CD14-positive monocyte (primary cell): ENCODE data around the gene CLOCK. TPM values are rescaled to one million over a fixed set of nuclear protein-coding genes. Genes with fewer than 3 reads are reported as not detected.

ENCODE experiments used
- DNase-seq, 3 donors: peaks; one replicate each; pipeline ENCODE4 v3.0.0-alpha.2; 2011 to 2022
- H2AFZ ChIP-seq: 2 replicates; pipeline ENCODE4 v1.6.0; 2012; ENCODE audit warnings: mild to moderate bottlenecking, low read depth, low read length, inconsistent platforms; ENCODE audit not compliant: insufficient read depth, poor library complexity, severe bottlenecking
- H3K27ac ChIP-seq, 2 donors: 1 replicate in 1 of 2; 2 replicates in 1 of 2; pipeline ENCODE4 v1.5.1; 2012 to 2013; ENCODE audit warnings: low read length in 2 of 2, control low read depth in 1 of 2, inconsistent platforms in 1 of 2, low read depth in 1 of 2, mild to moderate bottlenecking in 1 of 2
- H3K27me3 ChIP-seq, 2 donors: one replicate each; pipeline versions ENCODE4 v1.6.0 to v1.6.1; 2011 to 2013; ENCODE audit warnings: low read length in 2 of 2; ENCODE audit not compliant: control insufficient read depth in 2 of 2, insufficient read depth in 2 of 2
- H3K36me3 ChIP-seq, 2 donors: replicated peaks in 1 of 2; 1 replicate in 1 of 2; 2 replicates in 1 of 2; pipeline versions ENCODE4 v1.5.1 to v1.6.1; 2012 to 2013; ENCODE audit warnings: low read length in 2 of 2, control low read depth in 1 of 2, inconsistent platforms in 1 of 2, mild to moderate bottlenecking in 1 of 2; ENCODE audit not compliant: insufficient read depth in 2 of 2, control insufficient read depth in 1 of 2
- H3K4me1 ChIP-seq, 2 donors: 1 replicate in 1 of 2; 2 replicates in 1 of 2; pipeline versions ENCODE4 v1.5.1 to v1.6.1; 2012 to 2013; ENCODE audit warnings: low read length in 2 of 2, control low read depth in 1 of 2, inconsistent platforms in 1 of 2, mild to moderate bottlenecking in 1 of 2, moderate library complexity in 1 of 2; ENCODE audit not compliant: insufficient read depth in 2 of 2, control insufficient read depth in 1 of 2
- H3K4me2 ChIP-seq: replicated peaks from 2 replicates; pipeline ENCODE3; 2012; ENCODE audit warnings: low read length, moderate library complexity, mild to moderate bottlenecking; ENCODE audit not compliant: poor library complexity, severe bottlenecking; ENCODE audit errors: extremely low read depth
- H3K4me3 ChIP-seq, 3 experiments: fragments of 200-600 bp in 1 of 3; sonication (generic) in 1 of 3; replicated peaks in 1 of 3; 1 replicate in 2 of 3; 2 replicates in 1 of 3; pipeline ENCODE4 v1.5.1; 2011 to 2013; ENCODE audit warnings: low read length in 3 of 3, mild to moderate bottlenecking in 3 of 3, control low read depth in 2 of 3, low read depth in 2 of 3, inconsistent platforms in 1 of 3, moderate library complexity in 1 of 3
- H3K79me2 ChIP-seq: 2 replicates; pipeline ENCODE4 v1.6.0; 2012; ENCODE audit warnings: mild to moderate bottlenecking, control low read depth, inconsistent platforms, low read length, moderate library complexity; ENCODE audit not compliant: insufficient read depth
- H3K9ac ChIP-seq: 2 replicates; pipeline ENCODE4 v1.6.0; 2017; ENCODE audit warnings: low read length, mild to moderate bottlenecking; ENCODE audit not compliant: insufficient read depth, poor library complexity, severe bottlenecking
- H3K9me3 ChIP-seq, 2 donors: replicated peaks in 1 of 2; 1 replicate in 1 of 2; 2 replicates in 1 of 2; pipeline versions ENCODE4 v1.5.1 to v1.6.1; 2012 to 2013; ENCODE audit warnings: low read length in 2 of 2, control low read depth in 1 of 2; ENCODE audit not compliant: control insufficient read depth in 1 of 2, insufficient read depth in 1 of 2
- H4K20me1 ChIP-seq: 2 replicates; pipeline ENCODE4 v1.6.0; 2012; ENCODE audit warnings: mild to moderate bottlenecking, low read length, control low read depth, moderate library complexity; ENCODE audit not compliant: insufficient read depth
- H3K27ac Mint-ChIP-seq, 7 donors: one replicate each; pipeline ENCODE4 v1.8.0; 2020; ENCODE audit warnings: mild to moderate bottlenecking in 7 of 7, mixed read lengths in 7 of 7, moderate library complexity in 6 of 7, inconsistent platforms in 2 of 7
- H3K27me3 Mint-ChIP-seq, 3 donors: one replicate each; pipeline ENCODE4 v1.8.0; 2021 to 2022; ENCODE audit warnings: low read depth in 3 of 3, mild to moderate bottlenecking in 3 of 3, mixed read lengths in 3 of 3, moderate library complexity in 3 of 3, inconsistent platforms in 1 of 3
- H3K36me3 Mint-ChIP-seq, 2 donors: one replicate each; pipeline ENCODE4 v1.8.0; 2020; ENCODE audit warnings: mixed read lengths in 2 of 2, inconsistent platforms in 1 of 2, mild to moderate bottlenecking in 1 of 2
- H3K4me1 Mint-ChIP-seq: one replicate; pipeline ENCODE4 v1.8.0; 2020; ENCODE audit warnings: mild to moderate bottlenecking, mixed read lengths
- H3K4me3 Mint-ChIP-seq, 2 donors: one replicate each; pipeline ENCODE4 v1.8.0; 2020; ENCODE audit warnings: mild to moderate bottlenecking in 2 of 2, mixed read lengths in 2 of 2, moderate library complexity in 1 of 2
- H3K9me3 Mint-ChIP-seq, 7 donors: one replicate each; pipeline ENCODE4 v1.8.0; 2020 to 2022; ENCODE audit warnings: mixed read lengths in 7 of 7, mild to moderate bottlenecking in 6 of 7, moderate library complexity in 6 of 7, inconsistent platforms in 2 of 7
- CTCF ChIP-seq: fragments of 200-600 bp; IDR thresholded peaks from one replicate; pipeline ENCODE4 v1.8.0; 2022; ENCODE audit warnings: antibody characterized with exemption, mild to moderate bottlenecking
- WGBS: methylation state at CpG from one replicate; pipeline ENCODE4 v1.1.5; 2013; ENCODE audit warnings: missing lambda C conversion rate; ENCODE audit not compliant: insufficient coverage; 5-methylcytosine and 5-hydroxymethylcytosine counted together
- intact Hi-C, 2 donors: fragments of 100-400 bp; cut with micrococcal nuclease; formaldehyde crosslinking; loops; one replicate each; pipeline versions ENCODE4 v1.15.0 to v1.15.1; 2023
- polyA plus RNA-seq, 3 donors: library from polyadenylated mRNA; depleted of rRNA in 1 of 3; unstranded in 2 of 3; stranded (reverse) in 1 of 3; fragments of 300-500 nt in 2 of 3; fragments of >200 nt in 1 of 3; fragmentation: Illumina TruSeq in 2 of 3; gene quantifications; 1 replicate in 2 of 3; 2 replicates in 1 of 3; pipeline ENCODE4 v1.2.3, GENCODE V29; 2012 to 2021

The CLOCK gene
- polyA plus RNA-seq, 3 donors, result 1.9 to 3.7 (median 2.9) TPM

DNA sequence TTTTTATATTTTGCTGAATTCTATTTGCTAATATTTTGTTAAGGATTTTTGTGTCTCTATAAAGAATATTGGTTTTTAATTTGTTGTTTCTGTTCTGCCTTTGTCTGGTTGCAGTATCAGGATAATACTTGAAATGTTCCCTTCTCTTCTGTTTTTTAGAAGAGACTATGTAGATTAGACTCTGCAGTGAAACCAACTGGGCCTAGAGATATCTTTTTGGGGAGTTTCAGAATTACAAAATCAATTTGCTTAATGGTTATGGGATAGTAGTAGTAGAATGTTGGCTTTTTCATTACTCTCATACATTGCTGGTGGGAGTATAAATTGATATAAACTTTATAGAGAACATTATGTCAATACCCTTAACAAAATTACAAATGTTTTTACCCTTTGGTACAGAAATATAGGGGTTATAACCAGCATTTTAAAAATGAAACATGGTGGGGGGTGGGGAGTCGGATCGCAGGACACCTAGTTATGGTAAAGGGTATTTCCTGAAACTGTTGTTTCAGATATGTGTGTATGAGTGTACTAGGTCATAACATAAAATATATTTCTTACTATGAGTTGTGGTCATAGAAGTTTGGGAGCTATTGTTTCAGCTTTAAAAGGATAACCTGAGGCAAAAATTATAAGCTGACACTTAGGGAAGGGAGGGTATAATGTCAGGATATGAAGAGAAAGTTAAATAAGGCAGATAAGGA is 29.0 kb downstream of the CLOCK start:
- Histone ChIP-seq H3K9ac (no peak overlapping the region), H3K4me2 (no peak overlapping the region), H3K36me3 (no peaks in the 10 kb centered on the region), H3K79me2 (peaks cover 17% of the 10 kb centered on the region), H3K27ac (no peak overlapping the region), H3K4me3 (no peak overlapping the region), H3K4me1 (no peaks in the 10 kb centered on the region), H4K20me1 (no peaks in the 10 kb centered on the region), H3K27me3 (no peaks in the 10 kb centered on the region), H2AFZ (no peak overlapping the region), H3K9me3 (peaks cover 0 to 8% of the 10 kb centered on the region in 2 donors)
- H3K27me3 Mint-ChIP-seq, result no peaks in the 10 kb centered on the region
- peaks cover 7 to 21% (median 14%) of the 10 kb centered on the region in 7 donors for H3K9me3 Mint-ChIP-seq
- peaks cover 2 to 3% of the 10 kb centered on the region in 2 donors for H3K36me3 Mint-ChIP-seq
- H3K27ac Mint-ChIP-seq, result no peak overlapping the region
- WGBS, result no CpG with 5 or more reads among the region's 2 CpGs
- no peak for TF ChIP-seq CTCF
- no peak overlapping the region for H3K4me3 Mint-ChIP-seq
- intact Hi-C loops, result no loop called here
- H3K4me1 Mint-ChIP-seq, result no peaks in the 10 kb centered on the region
- no peak for DNase-seq

DNA sequence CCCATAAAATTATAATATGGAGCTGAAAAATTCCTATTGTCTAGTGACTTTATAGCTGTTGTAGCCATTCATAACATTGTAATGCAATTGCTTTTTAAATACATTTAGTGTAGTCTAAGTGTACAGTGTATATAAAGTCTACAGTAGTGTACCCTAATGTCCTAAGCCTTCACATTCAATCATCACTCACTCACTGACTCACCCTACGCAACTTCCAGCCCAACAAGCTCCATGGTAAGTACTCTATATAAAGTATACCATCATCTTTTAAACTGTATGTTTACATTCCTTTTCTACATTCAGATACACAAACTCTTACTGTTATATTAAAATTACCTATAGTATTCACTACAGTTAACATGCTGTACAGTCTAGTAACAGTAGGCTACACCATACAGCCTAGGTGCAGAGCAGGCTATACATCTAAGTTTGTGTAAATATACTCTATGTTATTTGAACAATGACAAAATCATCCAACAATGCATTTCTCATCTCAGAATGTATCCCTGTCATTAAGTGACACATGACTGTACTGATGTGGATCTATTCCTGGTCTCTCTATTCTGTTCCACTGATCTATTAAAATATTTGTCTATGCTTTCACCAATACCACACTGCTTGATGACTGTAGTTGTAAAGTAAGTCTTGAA is 33.7 kb downstream of the CLOCK start:
- Mint-ChIP-seq H3K27me3 (no peaks in the 10 kb centered on the region), H3K9me3 (peaks cover 2 to 10% (median 5%) of the 10 kb centered on the region in 7 donors), H3K27ac (no peak overlapping the region), H3K4me1 (peaks cover 6% of the 10 kb centered on the region), H3K4me3 (no peak overlapping the region), H3K36me3 (peaks cover 8 to 13% of the 10 kb centered on the region in 2 donors)
- Histone ChIP-seq H3K9ac (no peak overlapping the region), H3K4me3 (no peak overlapping the region), H3K27me3 (no peaks in the 10 kb centered on the region), H3K9me3 (no peaks in the 10 kb centered on the region), H4K20me1 (peaks cover 3% of the 10 kb centered on the region), H3K4me1 (no peaks in the 10 kb centered on the region), H3K79me2 (no peaks in the 10 kb centered on the region), H3K27ac (no peak overlapping the region), H2AFZ (no peak overlapping the region), H3K4me2 (no peak overlapping the region), H3K36me3 (peaks cover 0 to 7% of the 10 kb centered on the region in 2 donors)
- DNase-seq, result no peak
- whole genome bisulfite sequencing, result 100% methylated on average over 1 of the region's 1 CpG
- intact Hi-C loops, result no loop called here
- TF ChIP-seq CTCF, result no peak
